Endothelial cell of umbilical vein (primary cell): ENCODE data around the gene PGP. TPM values are rescaled to one million over a fixed set of nuclear protein-coding genes. Genes with fewer than 3 reads are reported as not detected.
A peak's percentile ranks its signal among the peaks of the same experiment; 100 is the strongest.

Experiments
- BruUV-seq: library from RNA; stranded (reverse); fragments of 400-500 nt; replicated peaks from 2 replicates; lab custom pipeline; 2021; lab: Mats Ljungman, UMichigan
- CTCF ChIA-PET: fragments of 300-600, 350-600 bp; sonication (Branson Sonifier 250); formaldehyde crosslinking; loops from one replicate; lab custom pipeline; 2021; ENCODE audit warnings: antibody characterized with exemption, inconsistent platforms; lab: Charles Lee
- POLR2A ChIA-PET: fragments of 300-600, 350-600 bp; sonication (Branson Sonifier 250); formaldehyde crosslinking; loops from one replicate; lab custom pipeline; 2021; ENCODE audit warnings: antibody characterized with exemption, inconsistent platforms; lab: Charles Lee
- DNase-seq: peaks from one replicate; pipeline ENCODE4 v3.0.0-alpha.2; 2011; ENCODE audit warnings: low read depth, low spot score
- FAIRE-seq: peaks from 2 replicates; lab custom pipeline; 2011; peaks lifted over from hg19 to GRCh38; lab: Jason Lieb, UNC
- H2AFZ ChIP-seq: 2 replicates; pipeline ENCODE4 v1.6.0; 2012; ENCODE audit warnings: low read depth, low read length, control low read depth, inconsistent platforms
- H3K27ac ChIP-seq: 2 replicates; pipeline ENCODE4 v1.5.1; 2011; ENCODE audit warnings: low read depth, mild to moderate bottlenecking, control low read depth, low read length, moderate library complexity; ENCODE audit not compliant: insufficient read depth
- H3K27me3 ChIP-seq, 2 experiments: 2 replicates each; pipeline versions ENCODE4 v1.6.0 to v1.6.1; 2011; ENCODE audit warnings: low read length in 2 of 2, mixed read lengths in 1 of 2; ENCODE audit not compliant: control insufficient read depth in 2 of 2, insufficient read depth in 2 of 2
- H3K36me3 ChIP-seq, 2 experiments: 2 replicates in 1 of 2; 3 replicates in 1 of 2; pipeline ENCODE4 v1.5.1; 2011; ENCODE audit warnings: low read length in 2 of 2, mild to moderate bottlenecking in 1 of 2, moderate library complexity in 1 of 2; ENCODE audit not compliant: control insufficient read depth in 2 of 2, insufficient read depth in 2 of 2; ENCODE audit errors: extremely low read depth in 1 of 2
- H3K4me1 ChIP-seq: 3 replicates; pipeline ENCODE4 v1.5.1; 2011; ENCODE audit warnings: mild to moderate bottlenecking, low read length; ENCODE audit not compliant: control insufficient read depth, insufficient read depth; ENCODE audit errors: extremely low read depth
- H3K4me2 ChIP-seq: 2 replicates; pipeline ENCODE4 v1.6.1; 2011; ENCODE audit warnings: low read length, control low read depth, mixed read lengths; ENCODE audit not compliant: insufficient read depth
- H3K4me3 ChIP-seq, 3 experiments: fragments of 200-600 bp in 1 of 3; sonication (generic), shearing (Covaris generic) in 1 of 3; replicated peaks in 1 of 3; 2 replicates each; pipeline ENCODE4 v1.5.1; 2011 to 2016; ENCODE audit warnings: control low read depth in 3 of 3, low read length in 3 of 3, mild to moderate bottlenecking in 2 of 3, inconsistent platforms in 1 of 3, low read depth in 1 of 3, moderate library complexity in 1 of 3; ENCODE audit not compliant: insufficient read depth in 1 of 3
- H3K79me2 ChIP-seq: 2 replicates; pipeline ENCODE4 v1.6.0; 2012; ENCODE audit warnings: low read length, inconsistent platforms; ENCODE audit not compliant: control insufficient read depth, insufficient read depth
- H3K9ac ChIP-seq: replicated peaks from 2 replicates; pipeline ENCODE3; 2011; ENCODE audit warnings: low read length, control low read depth; ENCODE audit not compliant: insufficient read depth; ENCODE audit errors: extremely low read depth
- H3K9me1 ChIP-seq: replicated peaks from 3 replicates; pipeline ENCODE4 v1.6.0; 2011; ENCODE audit warnings: mild to moderate bottlenecking, low read length; ENCODE audit not compliant: control insufficient read depth, insufficient read depth; ENCODE audit errors: extremely low read depth
- H3K9me3 ChIP-seq: replicated peaks from 2 replicates; pipeline ENCODE4 v1.5.1; 2012; ENCODE audit warnings: low read length, inconsistent platforms; ENCODE audit not compliant: control insufficient read depth, insufficient read depth
- H4K20me1 ChIP-seq: replicated peaks from 2 replicates; pipeline ENCODE3; 2011; ENCODE audit warnings: mild to moderate bottlenecking, low read length; ENCODE audit not compliant: control insufficient read depth, insufficient read depth; ENCODE audit errors: extremely low read depth
- EZH2 ChIP-seq: IDR thresholded peaks from 2 replicates; pipeline ENCODE4 v1.6.1; 2012; ENCODE audit warnings: borderline replicate concordance, low read depth, mild to moderate bottlenecking, moderate library complexity, low read length, inconsistent platforms; ENCODE audit not compliant: severe bottlenecking
- POLR2AphosphoS5 ChIP-seq: IDR thresholded peaks from 2 replicates; pipeline ENCODE4 v1.6.1; 2012; ENCODE audit warnings: low read depth, mild to moderate bottlenecking, control low read depth, low read length, moderate library complexity; ENCODE audit not compliant: insufficient read depth
- dilution Hi-C: fragments of 300-500 bp; cut with MboI; formaldehyde crosslinking; loops from one replicate; pipeline ENCODE4 v1.15.0; 2019; ENCODE audit warnings: low sequenced_read_pairs; ENCODE audit not compliant: extremely low pct_ligation_motif_present
- intact Hi-C: fragments of 100-400 bp; cut with micrococcal nuclease; formaldehyde crosslinking; loops from one replicate; pipeline ENCODE4 v1.10.0; 2022
- polyA plus RNA-seq, 4 experiments: library from polyadenylated mRNA; depleted of rRNA in 3 of 4; stranded (reverse) in 3 of 4; unstranded in 1 of 4; fragments of >200 nt; gene quantifications; 2 replicates each; pipeline versions ENCODE4 v1.2.1 to v1.2.3, GENCODE V29; 2011 to 2012; ENCODE audit warnings: missing spikeins in 1 of 4
- total RNA-seq: library from RNA; stranded (reverse); gene quantifications from 2 replicates; pipeline ENCODE4 v1.2.3, GENCODE V29; 2021
- TF ChIP-seq, protein P1 (sequence below), 2 donors: IDR thresholded peaks; 1 replicate in 1 of 2; 2 replicates in 1 of 2; pipeline ENCODE4 v1.5.1; 2011; ENCODE audit warnings: low read length in 2 of 2, mild to moderate bottlenecking in 2 of 2, moderate library complexity in 2 of 2, control low read depth in 1 of 2, inconsistent platforms in 1 of 2, low read depth in 1 of 2; ENCODE audit not compliant: insufficient read depth in 1 of 2; ENCODE audit errors: extremely low read depth in 1 of 2
- TF ChIP-seq, protein P2 (sequence below): IDR thresholded peaks from 2 replicates; pipeline ENCODE4 v1.6.1; 2011; ENCODE audit not compliant: insufficient read depth, insufficient read length

PGP gene
- total and polyA plus RNA-seq, 2 donors (not counting 3 experiments of a cell fraction or from before 2014, with no cell fraction given), result 28.5 to 29.6 TPM

DNA sequence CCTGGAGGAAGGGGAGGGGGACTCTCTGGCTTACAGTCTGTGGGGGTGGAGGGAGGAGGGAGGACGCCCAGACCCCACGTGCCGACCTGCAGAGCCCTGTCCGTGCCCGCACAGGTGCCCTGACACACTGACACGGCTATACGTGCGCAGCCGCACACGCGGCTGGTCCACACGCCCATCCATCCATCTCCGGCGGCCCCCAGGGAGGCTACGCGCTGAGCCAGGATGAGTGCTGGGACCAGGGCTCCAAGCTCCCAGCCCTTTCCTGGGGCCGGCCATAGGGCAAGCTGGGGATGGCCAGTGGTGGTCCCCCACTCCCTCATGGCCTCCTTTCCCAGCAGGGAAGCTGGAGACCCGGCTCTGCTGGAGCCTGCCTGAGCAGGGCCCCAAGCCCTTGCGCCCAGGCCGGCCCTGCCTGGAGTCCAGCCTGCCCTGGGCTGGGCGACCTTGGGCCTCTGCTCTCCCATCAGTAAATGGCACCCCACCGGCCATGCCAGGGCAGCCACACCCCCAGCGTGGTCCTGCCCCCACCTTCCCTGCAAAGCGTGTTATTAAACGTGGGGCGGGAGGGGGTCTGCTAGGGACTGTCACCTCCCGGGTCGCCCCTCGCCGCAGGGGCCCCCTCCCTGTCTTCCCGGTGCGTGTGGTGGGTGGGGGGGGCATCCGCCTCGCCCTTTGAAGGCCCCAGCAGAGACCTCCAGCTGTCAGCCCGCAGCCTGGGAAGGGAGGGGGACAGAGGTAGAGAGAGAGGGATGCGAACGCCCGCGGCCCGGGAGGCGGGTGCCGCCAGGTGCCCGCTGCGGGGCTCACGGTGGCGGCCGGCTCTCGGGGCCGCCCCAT is 19.1 kb downstream of the PGP start:
- no peaks in the 10 kb centered on the region for H3K9me1 ChIP-seq
- no TSS peak for BruUV-seq

DNA sequence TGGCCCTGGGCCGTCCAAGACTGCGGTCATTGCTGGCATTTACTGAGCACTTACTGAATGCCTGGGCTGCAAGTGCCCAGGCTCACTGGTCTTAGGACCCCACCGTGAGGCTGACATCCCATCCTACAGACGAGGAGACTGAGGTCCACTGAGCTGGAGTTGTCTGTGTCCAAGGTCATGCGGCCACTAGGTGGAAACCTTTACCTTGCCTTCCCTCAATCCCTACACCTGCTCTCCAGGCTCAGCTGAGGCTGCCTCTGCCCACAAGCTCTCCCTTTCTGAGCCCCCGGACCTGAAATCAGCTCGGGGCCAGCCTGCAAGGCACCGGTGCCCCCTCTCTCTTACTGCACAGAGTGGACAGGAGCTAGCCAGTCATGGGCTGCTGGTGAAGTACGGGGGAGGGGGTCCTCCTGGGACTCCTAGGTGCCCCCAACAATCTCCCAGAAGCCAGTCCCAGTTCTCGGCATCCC is 19.8 kb downstream of the PGP start:
- FAIRE-seq, result peak; percentile 56
- Histone ChIP-seq H3K9ac (no peak overlapping the region), H3K9me1 (no peaks in the 10 kb centered on the region), H3K79me2 (no peaks in the 10 kb centered on the region), H3K4me2 (no peak overlapping the region), H3K27ac (no peak overlapping the region), H3K4me1 (no peaks in the 10 kb centered on the region), H3K36me3 (no peaks in the 10 kb centered on the region), H3K9me3 (no peaks in the 10 kb centered on the region), H2AFZ (no peak overlapping the region), H3K27me3 (peaks cover 26 to 35% of the 10 kb centered on the region in 2 experiments), H4K20me1 (no peaks in the 10 kb centered on the region), H3K4me3 (no peak overlapping the region)
- POLR2A ChIA-PET, result interaction anchor here (2.6 kb wide), 1 partner anchor 39 kb away, joined by 8 read pairs; the partner anchor contains the start of gene TRAF7
- dilution Hi-C loops, result no loop called here
- no peak for TF ChIP-seq POLR2AphosphoS5
- TF ChIP-seq, protein P1, sequence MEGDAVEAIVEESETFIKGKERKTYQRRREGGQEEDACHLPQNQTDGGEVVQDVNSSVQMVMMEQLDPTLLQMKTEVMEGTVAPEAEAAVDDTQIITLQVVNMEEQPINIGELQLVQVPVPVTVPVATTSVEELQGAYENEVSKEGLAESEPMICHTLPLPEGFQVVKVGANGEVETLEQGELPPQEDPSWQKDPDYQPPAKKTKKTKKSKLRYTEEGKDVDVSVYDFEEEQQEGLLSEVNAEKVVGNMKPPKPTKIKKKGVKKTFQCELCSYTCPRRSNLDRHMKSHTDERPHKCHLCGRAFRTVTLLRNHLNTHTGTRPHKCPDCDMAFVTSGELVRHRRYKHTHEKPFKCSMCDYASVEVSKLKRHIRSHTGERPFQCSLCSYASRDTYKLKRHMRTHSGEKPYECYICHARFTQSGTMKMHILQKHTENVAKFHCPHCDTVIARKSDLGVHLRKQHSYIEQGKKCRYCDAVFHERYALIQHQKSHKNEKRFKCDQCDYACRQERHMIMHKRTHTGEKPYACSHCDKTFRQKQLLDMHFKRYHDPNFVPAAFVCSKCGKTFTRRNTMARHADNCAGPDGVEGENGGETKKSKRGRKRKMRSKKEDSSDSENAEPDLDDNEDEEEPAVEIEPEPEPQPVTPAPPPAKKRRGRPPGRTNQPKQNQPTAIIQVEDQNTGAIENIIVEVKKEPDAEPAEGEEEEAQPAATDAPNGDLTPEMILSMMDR (IDR thresholded peaks at IDR 0.05; ENCODE audit: extremely low read depth in 1 of 2, insufficient read depth in 1 of 2, low read depth in 1 of 2, low read length in 2 of 2), result peak; percentile 8 to 39
- DNase-seq, result peak; percentile 31
- intact Hi-C loops, result loop anchor here (5.0 kb wide), 1 partner anchor 57 kb away; the partner anchor contains the start of gene ECI1
- no TSS peak for BruUV-seq
- CTCF ChIA-PET, result interaction anchor here (1.0 to 1.6 kb wide), 8 partner anchors 9 to 306 kb away, joined by 3 to 11 read pairs (median 4); partner anchors contain the start of genes PGP and RAB26

More for the DNA sequence above, 19.1 kb downstream of the PGP start:
- CTCF ChIA-PET, result interaction anchor here (1.0 to 1.6 kb wide), 6 partner anchors 8 to 306 kb away, joined by 3 to 11 read pairs (median 4); partner anchors contain the start of gene ECI1
- FAIRE-seq (no peak), DNase-seq (no peak)
- H3K4me1 ChIP-seq, result no peaks in the 10 kb centered on the region
- intact Hi-C loops (loop anchor here (5.0 kb wide), 1 partner anchor 57 kb away; the partner anchor contains the start of gene ECI1), dilution Hi-C loops (no loop called here)
- no peaks in the 10 kb centered on the region for H3K36me3 ChIP-seq
- no peak overlapping the region for H3K9ac ChIP-seq
- TF ChIP-seq EZH2, result peak; percentile 98
- TF ChIP-seq, protein P2, sequence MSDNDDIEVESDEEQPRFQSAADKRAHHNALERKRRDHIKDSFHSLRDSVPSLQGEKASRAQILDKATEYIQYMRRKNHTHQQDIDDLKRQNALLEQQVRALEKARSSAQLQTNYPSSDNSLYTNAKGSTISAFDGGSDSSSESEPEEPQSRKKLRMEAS, result no peak
- no peak overlapping the region for H3K4me2 ChIP-seq
- POLR2A ChIA-PET, result interaction anchor here (2.6 kb wide), 1 partner anchor 40 kb away, joined by 8 read pairs; the partner anchor contains the start of gene TRAF7
- H3K79me2 ChIP-seq, result no peaks in the 10 kb centered on the region
- no peak overlapping the region for H2AFZ ChIP-seq
- H4K20me1 ChIP-seq, result no peaks in the 10 kb centered on the region
- H3K27me3 ChIP-seq, result peaks cover 28 to 39% of the 10 kb centered on the region in 2 experiments
- H3K27ac ChIP-seq, result no peak overlapping the region
- H3K4me3 ChIP-seq, result peak overlapping the region in 1 of 3 experiments; percentile 33
- no peaks in the 10 kb centered on the region for H3K9me3 ChIP-seq
